RKO (cell line): ENCODE results near the gene MCM6.
"Not testable (repeated sequence)": the region's sequence is repeated elsewhere in the genome, so short reads cannot be mapped to it uniquely, and the experiment has no call there.

ENCODE experiments used
- DNase-seq: peaks from one replicate; pipeline ENCODE4 v3.0.0-alpha.2; 2016; ENCODE audit warnings: low spot score

Gene MCM6

DNA sequence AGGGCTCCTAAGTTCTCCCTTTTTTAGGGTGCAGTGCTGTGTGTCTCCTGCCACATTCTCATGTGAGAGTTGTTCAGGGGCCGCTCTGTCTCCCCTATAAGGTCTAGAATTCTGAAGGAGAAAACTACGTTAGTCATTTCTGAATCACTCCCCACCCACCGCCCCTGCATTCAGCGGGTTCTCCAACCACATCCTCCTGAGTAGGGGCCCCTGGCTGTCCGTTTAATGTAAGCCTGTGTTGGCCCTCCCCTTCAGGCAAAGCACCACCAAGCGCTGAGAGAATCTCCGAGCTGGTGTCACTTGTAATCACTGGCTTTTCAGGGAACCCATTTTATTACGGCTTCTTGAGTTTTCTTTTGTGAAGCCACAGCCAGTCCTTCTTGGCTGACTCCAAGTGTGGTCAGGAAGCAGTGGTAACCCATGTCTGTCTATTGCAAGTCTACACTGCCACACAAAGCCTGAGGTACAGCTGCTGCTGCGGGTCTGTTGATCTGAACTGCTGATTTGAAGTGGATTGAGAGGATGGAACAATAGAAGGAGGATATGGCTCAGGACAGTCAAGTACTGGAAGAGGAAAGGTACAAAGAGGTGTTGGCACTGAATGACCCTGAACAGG, 56.1 kb downstream of the MCM6 start:
- no peak for DNase-seq

DNA sequence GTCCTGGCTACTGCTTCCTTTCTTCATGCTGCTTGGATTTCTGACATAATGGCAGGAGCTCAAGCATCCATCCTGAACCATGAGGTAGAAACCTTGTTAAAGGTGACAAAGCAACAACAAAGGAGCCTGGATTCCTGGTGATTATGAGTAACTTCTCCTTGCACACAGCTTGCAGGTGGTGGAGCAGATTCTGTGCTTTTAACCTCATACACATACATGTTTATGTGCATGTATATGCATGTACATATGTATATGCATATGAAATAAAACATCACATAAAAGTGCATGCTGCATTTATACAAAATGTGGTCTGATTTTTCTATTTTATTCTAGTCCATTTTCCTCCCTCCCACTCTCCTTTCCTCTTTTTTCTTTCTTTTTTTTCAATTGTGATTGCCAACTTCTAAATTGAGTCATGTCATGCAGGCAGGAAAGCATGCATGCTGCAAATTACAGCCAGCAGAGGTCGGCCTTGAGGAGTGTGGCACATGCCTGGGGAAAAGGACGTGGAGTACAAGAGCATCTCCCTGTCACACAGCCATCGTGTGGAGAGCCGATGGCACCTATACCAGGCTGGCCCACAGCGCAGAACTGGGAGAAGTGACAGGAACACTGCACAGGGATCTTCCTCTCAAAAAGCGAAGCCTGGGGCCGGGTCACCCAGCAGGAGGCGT, 57.2 kb downstream of the MCM6 start:
- DNase-seq = peak; percentile 48

- DNase-seq = no peak
Measured at GRCh38 chr2:135817951-135818350, 58.3 kb downstream of the MCM6 start.

DNA sequence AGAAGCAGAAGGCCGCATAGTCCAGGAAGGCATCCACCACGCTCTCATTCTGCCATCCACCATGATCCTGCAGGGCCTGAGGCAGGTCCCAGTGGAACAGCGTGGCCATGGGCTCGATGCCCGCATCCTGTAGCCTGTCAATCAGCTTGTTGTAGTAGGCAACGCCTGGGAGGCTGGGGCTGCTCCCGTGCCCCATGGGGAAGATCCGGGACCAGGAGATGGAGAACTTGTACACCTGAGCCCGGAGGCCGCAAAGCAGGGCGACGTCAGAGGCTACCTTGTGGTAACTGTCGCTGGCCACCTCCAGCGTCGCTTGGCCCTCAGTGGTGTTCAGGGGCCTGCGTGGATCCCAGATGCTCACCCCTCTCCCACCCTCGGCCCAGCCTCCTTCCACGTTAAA, 58.8 kb downstream of the MCM6 start:
- DNase-seq = no peak

GRCh38 chr2:135815269-135815668, 61.0 kb downstream of the MCM6 start:
- DNase-seq = no peak

GRCh38 chr2:135812907-135813511, 63.2 kb downstream of the MCM6 start:
- DNase-seq = no peak

GRCh38 chr2:135807874-135808273, 68.4 kb downstream of the MCM6 start:
- not testable (repeated sequence) for DNase-seq

GRCh38 chr2:135803278-135803677, 73.0 kb downstream of the MCM6 start:
- DNase-seq = no peak

DNA sequence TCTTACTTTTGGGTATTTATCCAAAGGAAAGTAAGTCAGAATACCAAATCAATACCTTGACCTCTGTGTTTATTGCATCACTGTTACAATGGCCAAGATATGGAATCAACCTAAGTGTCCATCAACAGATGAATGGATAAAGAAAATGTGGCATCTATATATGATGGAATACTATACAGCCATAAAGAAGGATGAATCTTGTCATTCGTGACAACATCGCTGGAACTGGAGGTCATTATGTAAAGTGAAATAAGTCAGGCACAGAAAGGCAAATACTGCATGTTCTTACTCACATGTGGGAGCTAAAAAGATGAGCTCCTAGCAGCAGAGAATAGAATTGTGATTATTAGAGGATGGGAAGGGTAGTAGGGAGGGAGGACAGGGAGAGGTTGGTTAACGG, 73.9 kb downstream of the MCM6 start:
- no peak for DNase-seq

- DNase-seq = no peak
Measured at GRCh38 chr2:135800513-135801460, 75.5 kb downstream of the MCM6 start.

DNA sequence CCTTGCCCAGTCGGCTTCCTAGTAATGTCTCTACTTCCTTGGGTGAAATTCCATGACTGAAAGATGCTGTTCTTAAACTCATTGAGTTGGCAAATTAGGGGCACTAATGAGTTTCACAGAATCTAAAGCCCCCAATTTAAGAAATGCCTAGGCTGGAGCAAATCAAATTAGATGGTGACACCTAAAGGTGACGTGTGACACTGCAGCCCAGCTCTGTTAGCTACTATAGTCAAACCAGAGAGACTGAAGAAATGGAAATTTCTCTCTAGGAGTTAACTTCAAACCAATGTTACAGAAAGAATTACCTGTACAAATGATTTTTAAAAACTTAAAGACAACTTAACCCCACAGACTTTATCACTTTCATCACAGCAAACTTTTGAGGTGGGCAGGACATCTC, 76.5 kb downstream of the MCM6 start:
- no peak for DNase-seq

DNA sequence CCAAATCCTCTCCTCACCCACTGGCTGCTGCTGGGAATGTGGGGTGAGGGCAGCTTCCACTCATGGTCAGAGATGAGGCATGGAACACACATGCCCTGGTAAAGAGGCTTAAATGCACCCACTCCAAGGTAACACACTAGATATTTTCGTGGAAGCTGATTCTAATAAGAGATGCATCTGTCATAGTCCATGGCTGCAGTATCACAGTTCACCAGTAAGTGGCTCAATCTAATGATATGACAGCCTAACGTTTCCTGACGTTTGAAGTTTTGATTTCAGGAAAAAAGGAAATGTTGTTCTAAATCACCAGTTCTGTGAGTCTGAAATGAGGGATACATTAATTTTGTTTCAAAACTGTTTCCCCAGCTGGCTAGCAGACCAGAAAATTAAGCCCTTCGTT, 77.5 kb downstream of the MCM6 start:
- peak; percentile 33 for DNase-seq

GRCh38 chr2:135798275-135798705, 78.0 kb downstream of the MCM6 start:
- no peak for DNase-seq

- DNase-seq = peak; percentile 85
Measured at GRCh38 chr2:135797497-135798274, 78.6 kb downstream of the MCM6 start.

GRCh38 chr2:135796606-135797005, 79.6 kb downstream of the MCM6 start:
- DNase-seq = no peak

DNA sequence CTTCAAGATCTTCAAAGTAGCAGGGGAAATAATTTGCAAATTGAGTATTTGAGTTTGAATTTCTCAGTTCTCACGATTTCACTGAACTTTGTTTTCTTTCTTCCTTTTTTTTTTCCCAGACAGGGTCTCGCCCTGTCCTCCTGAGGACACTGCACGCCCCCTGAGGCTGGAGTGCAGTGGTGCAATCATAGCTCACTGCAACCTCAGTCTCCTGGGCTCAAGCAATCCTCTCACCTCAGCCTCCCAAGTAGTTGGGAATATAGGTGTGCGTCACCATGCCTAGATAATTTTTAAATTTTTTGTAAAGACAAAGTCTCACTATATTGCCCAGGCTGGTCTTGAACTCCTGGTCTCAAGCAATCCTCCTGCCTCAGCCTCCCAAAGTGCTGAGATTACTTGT, 80.6 kb downstream of the MCM6 start:
- DNase-seq = not testable (repeated sequence)

- no peak for DNase-seq
Measured at GRCh38 chr2:135792401-135793150, 83.7 kb downstream of the MCM6 start.

- DNase-seq = no peak
Measured at GRCh38 chr2:135791418-135792190, 84.6 kb downstream of the MCM6 start.

GRCh38 chr2:135790423-135790822, 85.8 kb downstream of the MCM6 start:
- no peak for DNase-seq
